A549 treated with AZD9567 at 1 μM for 4 hours (cell line): ENCODE data around the gene NOP53. TPM values are rescaled to one million over a fixed set of nuclear protein-coding genes. Genes with fewer than 3 reads are reported as not detected.

ENCODE experiments used
- total RNA-seq: library from RNA; stranded (reverse); fragments of 200-300 nt; extraction: Qiagen RNA extraction; gene quantifications from 5 replicates; pipeline ENCODE4 v1.2.3, GENCODE V29; 2022; ENCODE audit not compliant: insufficient read depth

NOP53 gene
- total RNA-seq = 212 to 257 TPM (median 252 TPM) in 5 replicates

DNA sequence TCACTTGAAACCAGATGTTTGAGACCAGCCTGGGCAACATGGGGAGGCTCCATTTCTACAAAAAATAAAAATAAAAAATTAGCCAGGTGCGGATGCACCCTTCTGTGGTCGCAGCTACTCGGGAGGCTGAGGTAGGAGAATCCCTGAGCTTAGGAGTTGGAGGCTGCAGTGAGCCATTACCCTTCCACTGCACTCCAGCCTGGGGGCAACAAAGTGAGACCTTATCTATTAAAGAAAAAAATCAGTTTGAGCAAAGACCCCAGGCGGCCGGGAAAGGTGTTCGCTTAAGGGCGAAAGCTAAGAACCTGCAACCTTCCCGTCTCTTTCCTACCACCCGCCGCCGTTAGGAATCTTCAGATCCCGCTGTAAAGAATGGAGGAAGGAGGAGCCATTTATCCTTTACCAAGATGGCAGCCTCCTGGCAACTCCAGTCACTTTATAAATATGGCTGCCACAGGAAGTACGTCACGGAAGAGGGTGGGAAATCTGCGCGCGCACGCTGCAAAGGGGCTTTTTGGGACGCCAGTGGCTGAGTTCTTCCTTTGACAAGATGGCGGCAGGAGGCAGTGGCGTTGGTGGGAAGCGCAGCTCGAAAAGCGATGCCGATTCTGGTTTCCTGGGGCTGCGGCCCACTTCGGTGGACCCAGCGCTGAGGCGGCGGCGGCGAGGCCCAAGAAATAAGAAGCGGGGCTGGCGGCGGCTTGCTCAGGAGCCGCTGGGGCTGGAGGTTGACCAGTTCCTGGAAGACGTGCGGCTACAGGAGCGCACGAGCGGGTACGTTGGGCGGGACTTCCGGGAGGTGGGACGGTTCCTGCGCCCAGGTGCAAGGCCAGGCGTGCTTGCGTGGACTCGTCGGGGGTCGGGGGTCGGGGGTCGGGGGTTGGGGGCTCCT is at the start of gene NOP53:
Gene NOP53 (plus strand): TSS at position 537 of the 892 bp plus-strand sequence. CDS start 14 bp downstream, at position 551.

DNA sequence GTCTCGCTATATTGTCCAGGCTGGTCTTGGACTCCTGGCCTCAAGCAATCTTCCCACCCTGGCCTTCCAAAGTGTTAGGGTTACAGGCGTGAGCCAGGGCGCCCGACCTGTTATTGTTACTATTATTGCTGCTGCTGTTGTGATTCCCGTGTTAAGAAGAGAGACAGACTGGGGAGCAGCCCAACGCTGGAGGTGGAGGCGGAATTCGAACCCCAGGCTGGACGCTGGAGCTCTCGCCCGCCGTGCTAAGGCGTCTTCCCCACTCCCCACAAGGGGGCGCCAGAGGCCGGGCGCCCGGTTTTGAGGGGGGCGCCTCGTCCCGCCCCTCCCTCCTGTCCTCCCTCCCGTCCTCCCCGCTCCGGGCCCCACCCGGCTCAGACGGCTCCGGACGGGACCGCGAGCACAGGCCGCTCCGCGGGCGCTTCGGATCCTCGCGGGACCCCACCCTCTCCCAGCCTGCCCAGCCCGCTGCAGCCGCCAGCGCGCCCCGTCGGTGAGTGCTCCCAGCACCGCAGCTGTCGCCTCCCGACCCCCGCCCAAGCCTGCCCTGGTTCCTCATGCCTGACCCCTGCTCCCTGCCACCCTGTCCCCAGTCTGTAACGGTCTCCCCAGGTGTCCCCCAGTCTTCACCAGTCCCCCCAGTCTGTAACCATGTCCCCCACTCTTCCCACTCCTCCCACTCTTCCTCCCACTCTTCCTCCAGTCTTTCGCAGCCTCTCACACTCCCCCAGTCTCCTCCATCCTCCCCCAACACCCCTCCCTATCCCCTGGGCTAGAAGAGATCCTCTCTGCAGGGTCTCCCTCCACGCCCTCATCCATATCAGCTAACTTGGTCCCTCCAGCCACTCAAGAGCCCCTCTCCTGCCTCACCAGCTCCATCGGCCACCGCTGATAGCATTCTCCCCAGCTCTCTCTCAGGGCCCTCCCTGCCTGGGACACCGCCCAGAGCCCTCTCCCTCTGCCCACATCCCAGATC is 32.0 kb upstream of the NOP53 start, which contains the start of gene EHD2:
Gene EHD2 (plus strand): TSS at position 377 of the 976 bp plus-strand sequence. CDS start 3,191 bp downstream, outside the sequence.

DNA sequence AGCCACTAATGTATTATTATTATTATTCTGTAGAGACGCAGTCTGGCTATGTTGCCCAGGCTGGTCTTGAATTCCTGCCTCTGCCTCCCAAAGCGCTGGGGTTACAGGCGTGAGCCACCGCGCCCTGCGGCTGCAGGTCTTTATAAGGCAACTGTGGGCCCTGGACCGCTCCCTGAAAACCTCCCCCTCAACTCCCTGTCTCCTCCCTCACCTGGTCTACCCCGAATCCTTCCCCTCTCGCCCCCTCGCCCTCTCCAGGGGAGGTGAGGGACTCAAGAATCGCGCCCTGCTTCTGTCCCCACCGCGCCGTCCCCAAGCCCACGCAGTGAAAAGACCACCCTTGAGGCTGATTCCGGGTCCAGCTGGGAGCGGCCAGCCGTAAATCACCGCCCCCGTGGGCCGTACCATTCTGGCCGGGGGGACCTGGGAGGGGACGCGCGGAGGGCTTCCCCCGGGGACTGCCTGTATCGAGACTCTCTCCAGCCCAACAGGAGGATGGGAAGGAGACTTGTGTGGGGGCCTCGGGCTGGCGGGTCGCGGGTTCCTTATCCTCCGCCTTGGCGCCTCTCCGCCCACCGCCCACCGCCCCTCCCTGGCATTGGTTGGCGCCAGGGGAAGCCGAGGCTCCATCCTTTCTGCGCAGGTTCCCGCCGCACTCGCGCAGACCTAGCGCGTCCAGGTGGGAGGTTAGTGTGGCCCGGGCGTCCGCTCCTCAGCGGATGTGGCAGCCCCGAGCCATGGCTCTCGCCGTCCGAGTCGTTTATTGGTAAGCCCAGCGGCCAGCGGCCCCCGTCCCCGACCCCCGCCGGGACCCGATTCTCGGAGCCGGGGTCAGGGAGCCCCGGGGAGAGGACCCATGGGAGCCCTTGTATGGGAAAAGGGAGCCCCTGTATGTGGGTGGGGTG is 33.0 kb downstream of the NOP53 start, which contains the start of gene SELENOW:
Gene SELENOW (plus strand): TSS at position 655 of the 905 bp plus-strand sequence. CDS start 83 bp downstream, at position 738.

GRCh38 chr19:47804451-47804850 is 59.1 kb downstream of the NOP53 start, which contains the start of gene TPRX1:
Gene TPRX1 (minus strand): TSS chr19:47804551. CDS start chr19:47804539, 12 bp downstream.

Other genes with a start within 250 kb of the NOP53 start
- 89.9 to 113 TPM (median 95.5 TPM) in 5 replicates for gene NAPA, start 230.5 kb upstream of the NOP53 start, total RNA-seq
- not detected in 5 replicates for gene ZNF541, start 172.4 kb upstream of the NOP53 start, total RNA-seq
- gene BICRA, start 136.4 kb upstream of the NOP53 start, total RNA-seq = 8.8 to 14.6 TPM (median 13.8 TPM) in 5 replicates
- 116 to 142 TPM (median 133 TPM) in 5 replicates for gene EHD2, start 32.1 kb upstream of the NOP53 start, total RNA-seq
- gene SELENOW, start 33.2 kb downstream of the NOP53 start, total RNA-seq = 125 to 175 TPM (median 158 TPM) in 5 replicates
- not detected in 5 replicates for gene TPRX1, start 59.0 kb downstream of the NOP53 start, total RNA-seq
- gene CRX, start 76.4 kb downstream of the NOP53 start, total RNA-seq = not detected in 5 replicates
- not detected in 5 replicates for gene TPRX2, start 113.7 kb downstream of the NOP53 start, total RNA-seq
- gene SULT2A1, start 140.8 kb downstream of the NOP53 start, total RNA-seq = not detected in 5 replicates
- gene BSPH1, start 246.6 kb downstream of the NOP53 start, total RNA-seq = not detected in 5 replicates
- not detected in 5 replicates for gene ELSPBP1, start 249.1 kb downstream of the NOP53 start, total RNA-seq